ENCODE results near the gene STEAP1B. TPM values are rescaled to one million over a fixed set of nuclear protein-coding genes. Genes with fewer than 3 reads are reported as not detected.

Gene STEAP1B
- total RNA-seq, 1 experiment from 2014 or later: 3.2 TPM

DNA sequence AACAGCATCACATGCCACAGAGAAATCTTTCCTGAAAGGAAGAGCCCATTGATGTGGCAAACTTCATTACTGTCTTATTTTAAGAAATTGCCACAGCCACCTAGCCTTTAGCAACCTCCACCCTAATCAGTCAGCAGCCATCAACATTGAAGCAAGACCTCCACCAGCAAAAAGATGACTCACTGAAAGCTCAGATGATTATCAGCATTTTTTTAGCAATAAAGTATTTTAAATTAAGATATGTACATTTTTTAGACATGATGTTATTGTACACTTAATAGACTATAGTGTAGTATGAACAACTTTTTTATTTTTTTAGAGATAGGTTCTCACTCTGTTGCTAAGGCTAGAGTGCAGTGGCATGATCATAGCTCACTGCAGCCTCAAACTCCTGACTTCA lies 14.8 kb downstream of the STEAP1B start:
- Histone ChIP-seq H3K27ac (ENCODE audit: insufficient read length, low read depth, low read length) (no peak overlapping the region), H2AFZ (ENCODE audit: low read length) (no peak overlapping the region), H3K9ac (ENCODE audit: extremely low read depth, insufficient read length, low read length) (no peak overlapping the region), H2BK12ac (ENCODE audit: insufficient read length, low read depth, low read length) (no peak overlapping the region), H3K56ac (ENCODE audit: insufficient read length, low read depth, low read length) (no peak overlapping the region), H3K4me2 (ENCODE audit: insufficient read depth, insufficient read length, low read length) (no peak overlapping the region), H2BK5ac (ENCODE audit: insufficient read length, low read length) (no peak overlapping the region), H3K18ac (ENCODE audit: insufficient read length, low read depth, low read length) (no peak overlapping the region), H3K79me2 (ENCODE audit: insufficient read depth, low read length) (no peaks in the 10 kb centered on the region), H3K27me3 (ENCODE audit: insufficient read depth, low read length) (no peaks in the 10 kb centered on the region), H3K4ac (ENCODE audit: low read depth, low read length) (no peak overlapping the region), H4K8ac (replicated peaks; ENCODE audit: insufficient read length, low read depth, low read length) (no peak overlapping the region), H2BK20ac (ENCODE audit: low read depth, low read length, poor library complexity, severe bottlenecking) (no peak overlapping the region), H2BK15ac (ENCODE audit: low read depth, low read length) (no peak overlapping the region), H3K14ac (ENCODE audit: insufficient read depth, low read length) (no peak overlapping the region), H4K91ac (ENCODE audit: insufficient read length, low read depth, low read length) (no peak overlapping the region), H3K23me2 (ENCODE audit: insufficient read length, low read depth, low read length, poor library complexity, severe bottlenecking) (no peaks in the 10 kb centered on the region), H3T11ph (ENCODE audit: low read length) (no peak overlapping the region), H2AK5ac (ENCODE audit: insufficient read length, low read length) (no peak overlapping the region), H3K9me3 (ENCODE audit: control insufficient read depth, low read depth, low read length) (no peaks in the 10 kb centered on the region), H3K4me1 (ENCODE audit: insufficient read depth, low read length) (no peaks in the 10 kb centered on the region; the same call in 1 of the 2 replicates), H3K23ac (ENCODE audit: insufficient read length, low read depth, low read length) (no peak overlapping the region), H4K20me1 (ENCODE audit: control insufficient read depth, insufficient read depth, insufficient read length) (no peaks in the 10 kb centered on the region), H4K5ac (ENCODE audit: insufficient read length, low read depth, low read length) (no peak overlapping the region), H2BK120ac (ENCODE audit: low read depth, low read length, poor library complexity, severe bottlenecking) (no peak overlapping the region), H3K79me1 (ENCODE audit: insufficient read depth, low read depth, low read length, poor library complexity, severe bottlenecking) (no peaks in the 10 kb centered on the region)
- no peaks in the 10 kb centered on the region; a peak in 2 of 7 replicates for H3K36me3 Mint-ChIP-seq (ENCODE audit: insufficient read depth in 1 of 3, low read depth in 3 of 3)
- H3K4me1 Mint-ChIP-seq: peaks cover 11 to 14% of the 10 kb centered on the region in 2 experiments
- no peaks in the 10 kb centered on the region for H3K27me3 Mint-ChIP-seq (ENCODE audit: low read depth)
- H3K4me3 Mint-ChIP-seq: no peak overlapping the region
- DNase-seq: no peak
- no peaks in the 10 kb centered on the region for H3K9me3 Mint-ChIP-seq
- TF ChIP-seq, protein P1, sequence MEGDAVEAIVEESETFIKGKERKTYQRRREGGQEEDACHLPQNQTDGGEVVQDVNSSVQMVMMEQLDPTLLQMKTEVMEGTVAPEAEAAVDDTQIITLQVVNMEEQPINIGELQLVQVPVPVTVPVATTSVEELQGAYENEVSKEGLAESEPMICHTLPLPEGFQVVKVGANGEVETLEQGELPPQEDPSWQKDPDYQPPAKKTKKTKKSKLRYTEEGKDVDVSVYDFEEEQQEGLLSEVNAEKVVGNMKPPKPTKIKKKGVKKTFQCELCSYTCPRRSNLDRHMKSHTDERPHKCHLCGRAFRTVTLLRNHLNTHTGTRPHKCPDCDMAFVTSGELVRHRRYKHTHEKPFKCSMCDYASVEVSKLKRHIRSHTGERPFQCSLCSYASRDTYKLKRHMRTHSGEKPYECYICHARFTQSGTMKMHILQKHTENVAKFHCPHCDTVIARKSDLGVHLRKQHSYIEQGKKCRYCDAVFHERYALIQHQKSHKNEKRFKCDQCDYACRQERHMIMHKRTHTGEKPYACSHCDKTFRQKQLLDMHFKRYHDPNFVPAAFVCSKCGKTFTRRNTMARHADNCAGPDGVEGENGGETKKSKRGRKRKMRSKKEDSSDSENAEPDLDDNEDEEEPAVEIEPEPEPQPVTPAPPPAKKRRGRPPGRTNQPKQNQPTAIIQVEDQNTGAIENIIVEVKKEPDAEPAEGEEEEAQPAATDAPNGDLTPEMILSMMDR (conservative IDR thresholded peaks at IDR 0.05): no peak
- no peak overlapping the region for H3K27ac Mint-ChIP-seq
